Mesothelial cell of epicardium (in vitro differentiated cells): Measurements from ENCODE around the gene THADA. TPM values are rescaled to one million over a fixed set of nuclear protein-coding genes. Genes with fewer than 3 reads are reported as not detected.
A peak's percentile ranks its signal among the peaks of the same experiment; 100 is the strongest.

ENCODE experiments used
- DNase-seq, 2 experiments: peaks; one replicate each; pipeline ENCODE4 v3.0.0; 2021; ENCODE audit warnings: low spot score in 2 of 2; ENCODE audit not compliant: unreplicated experiment in 2 of 2
- H3K27ac Mint-ChIP-seq: 2 replicates; pipeline ENCODE4 v1.8.0; 2021; ENCODE audit warnings: mixed read lengths
- H3K27me3 Mint-ChIP-seq: 2 replicates; pipeline ENCODE4 v1.8.0; 2021; ENCODE audit warnings: low read depth, mixed read lengths
- H3K36me3 Mint-ChIP-seq: 2 replicates; pipeline ENCODE4 v1.8.0; 2021; ENCODE audit warnings: mixed read lengths
- H3K4me1 Mint-ChIP-seq: 2 replicates; pipeline ENCODE4 v1.8.0; 2021; ENCODE audit warnings: mixed read lengths
- H3K4me3 Mint-ChIP-seq: 2 replicates; pipeline ENCODE4 v1.8.0; 2021; ENCODE audit warnings: mild to moderate bottlenecking, moderate library complexity, mixed read lengths
- H3K9me3 Mint-ChIP-seq: 2 replicates; pipeline ENCODE4 v1.8.0; 2021; ENCODE audit warnings: mixed read lengths
- CTCF ChIP-seq: fragments of 200-600 bp; sonication (generic); IDR thresholded peaks from one replicate; pipeline ENCODE4 v1.5.0; 2021; ENCODE audit warnings: antibody characterized with exemption; ENCODE audit not compliant: unreplicated experiment
- total RNA-seq: library from RNA; stranded (reverse); gene quantifications from 3 replicates; pipeline ENCODE4 v1.2.1, GENCODE V29; 2021

Gene THADA
- total RNA-seq, 1 donor from 2014 or later, result 33.6 TPM

GRCh38 chr2:43367012-43367782 lies 228.6 kb downstream of the THADA start:
- no peak for DNase-seq
- H3K4me3 Mint-ChIP-seq, result no peak overlapping the region
- H3K36me3 Mint-ChIP-seq, result peaks cover 6% of the 10 kb centered on the region
- no peak overlapping the region for H3K27ac Mint-ChIP-seq
- H3K4me1 Mint-ChIP-seq, result peaks cover 53% of the 10 kb centered on the region
- H3K27me3 Mint-ChIP-seq, result no peaks in the 10 kb centered on the region
- no peak for TF ChIP-seq CTCF
- H3K9me3 Mint-ChIP-seq, result peaks cover 11% of the 10 kb centered on the region

GRCh38 chr2:43363120-43363519 lies 232.7 kb downstream of the THADA start:
- H3K36me3 Mint-ChIP-seq, result no peaks in the 10 kb centered on the region
- no peak for TF ChIP-seq CTCF
- H3K9me3 Mint-ChIP-seq, result peaks cover 5% of the 10 kb centered on the region
- H3K27ac Mint-ChIP-seq, result peak overlapping the region; percentile 87
- no peaks in the 10 kb centered on the region for H3K27me3 Mint-ChIP-seq
- DNase-seq, result no peak
- peaks cover 38% of the 10 kb centered on the region for H3K4me1 Mint-ChIP-seq
- no peak overlapping the region for H3K4me3 Mint-ChIP-seq

- Mint-ChIP-seq H3K27ac (peak overlapping the region; percentile 45), H3K4me1 (peaks cover 43% of the 10 kb centered on the region), H3K27me3 (no peaks in the 10 kb centered on the region), H3K4me3 (no peak overlapping the region), H3K36me3 (no peaks in the 10 kb centered on the region), H3K9me3 (no peaks in the 10 kb centered on the region)
- no peak for TF ChIP-seq CTCF
- DNase-seq, result no peak
These were observed 234.6 kb downstream of the THADA start for GRCh38 chr2:43361286-43361685.

- TF ChIP-seq CTCF, result no peak
- Mint-ChIP-seq H3K27ac (no peak overlapping the region), H3K27me3 (no peaks in the 10 kb centered on the region), H3K9me3 (no peaks in the 10 kb centered on the region), H3K36me3 (no peaks in the 10 kb centered on the region), H3K4me3 (no peak overlapping the region), H3K4me1 (peaks cover 50% of the 10 kb centered on the region)
- no peak for DNase-seq
These were observed 235.7 kb downstream of the THADA start for GRCh38 chr2:43360137-43360536.

GRCh38 chr2:43358410-43359201 lies 237.2 kb downstream of the THADA start:
- Mint-ChIP-seq H3K4me3 (no peak overlapping the region), H3K4me1 (peaks cover 50% of the 10 kb centered on the region), H3K27ac (peak overlapping the region; percentile 59), H3K9me3 (peaks cover 4% of the 10 kb centered on the region), H3K27me3 (no peaks in the 10 kb centered on the region), H3K36me3 (peaks cover 2% of the 10 kb centered on the region)
- TF ChIP-seq CTCF, result no peak
- DNase-seq, result no peak
